NCI-H187 treated with DMSO at 0.1 percent for 48 hours (cell line): ENCODE data around the gene CHRNA4.
"Not testable (repeated sequence)": the region's sequence is repeated elsewhere in the genome, so short reads cannot be mapped to it uniquely, and the experiment has no call there.

Experiments
- DNase-seq: peaks from one replicate; lab custom pipeline; 2025; lab: John Stamatoyannopoulos, UW

Gene CHRNA4

DNA sequence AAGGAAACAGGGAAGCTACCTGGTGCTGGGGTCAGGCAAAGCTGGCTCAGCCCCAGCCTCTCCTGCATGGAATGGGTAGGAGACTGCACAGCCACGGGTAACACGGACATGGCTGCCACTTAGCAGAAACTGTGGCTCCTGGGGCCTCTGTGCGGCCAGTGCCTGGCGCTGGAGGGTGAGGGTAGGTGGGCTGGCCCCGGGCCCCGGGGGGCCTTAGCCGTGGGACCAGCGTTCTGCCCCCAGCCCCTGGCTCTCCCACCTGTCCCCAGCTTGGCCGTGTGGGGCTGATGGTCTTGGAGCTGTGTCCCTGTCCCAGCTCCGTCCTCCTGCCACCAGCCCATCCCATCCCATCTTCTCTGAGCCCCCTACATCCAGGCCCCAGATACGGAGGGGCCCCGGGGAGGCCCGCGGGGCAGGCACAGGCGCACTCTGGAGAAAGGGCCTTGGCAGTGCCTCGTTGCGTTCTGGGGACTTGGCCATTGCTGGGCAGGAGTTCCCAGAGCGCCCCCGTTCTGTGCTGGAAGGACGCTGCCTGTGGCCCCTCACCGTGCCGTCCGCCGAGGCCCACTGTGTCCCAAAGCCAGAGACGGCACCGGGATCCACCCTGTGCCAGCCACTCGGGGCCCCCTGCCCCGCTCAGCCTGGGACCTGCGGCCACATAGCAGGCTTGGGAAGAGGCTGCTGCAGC is 12.2 kb downstream of the CHRNA4 start:
- no peak for DNase-seq

DNA sequence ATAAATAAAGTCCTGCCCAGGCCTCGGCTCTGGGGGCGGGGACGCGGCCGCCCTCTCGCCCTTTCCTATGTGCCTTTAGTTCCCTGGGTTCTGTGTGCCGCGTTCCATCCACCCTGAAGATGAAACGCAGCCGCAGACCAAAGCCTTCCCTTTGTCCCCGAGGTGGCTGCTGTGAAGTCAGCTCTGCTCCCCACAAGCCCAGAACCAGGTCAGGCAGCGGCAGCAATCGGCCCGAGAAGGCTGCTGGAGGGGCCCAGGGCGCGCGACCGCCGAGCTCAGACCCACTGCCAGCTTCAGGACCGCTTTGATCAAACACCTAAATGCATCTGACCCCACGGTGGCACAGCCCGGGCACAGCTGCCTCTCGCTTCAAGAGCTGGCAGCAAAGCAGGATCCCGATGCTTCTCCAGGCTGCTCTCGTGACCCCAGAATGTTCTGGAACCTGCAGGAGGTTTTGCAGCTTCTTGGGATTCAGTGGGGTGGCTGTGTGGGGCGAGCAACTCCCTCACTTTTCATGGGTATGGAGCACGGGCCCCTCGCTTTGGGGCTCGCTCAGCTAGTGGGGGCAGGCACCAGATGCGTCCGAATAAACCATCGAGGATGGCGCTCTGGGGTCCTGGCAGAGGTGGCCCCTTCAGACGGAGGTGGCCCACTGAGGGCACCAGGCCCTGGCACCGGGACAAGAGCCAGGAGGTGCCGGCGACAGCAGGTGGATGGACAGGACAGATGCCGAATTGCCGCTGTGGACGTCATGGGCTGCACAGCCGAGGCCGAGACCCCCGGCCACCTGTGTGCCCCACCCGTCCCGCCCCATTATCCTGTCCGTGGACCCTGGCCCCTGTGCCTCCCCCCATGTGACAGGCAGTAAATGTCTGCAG is 13.0 kb downstream of the CHRNA4 start:
- DNase-seq: no peak

DNA sequence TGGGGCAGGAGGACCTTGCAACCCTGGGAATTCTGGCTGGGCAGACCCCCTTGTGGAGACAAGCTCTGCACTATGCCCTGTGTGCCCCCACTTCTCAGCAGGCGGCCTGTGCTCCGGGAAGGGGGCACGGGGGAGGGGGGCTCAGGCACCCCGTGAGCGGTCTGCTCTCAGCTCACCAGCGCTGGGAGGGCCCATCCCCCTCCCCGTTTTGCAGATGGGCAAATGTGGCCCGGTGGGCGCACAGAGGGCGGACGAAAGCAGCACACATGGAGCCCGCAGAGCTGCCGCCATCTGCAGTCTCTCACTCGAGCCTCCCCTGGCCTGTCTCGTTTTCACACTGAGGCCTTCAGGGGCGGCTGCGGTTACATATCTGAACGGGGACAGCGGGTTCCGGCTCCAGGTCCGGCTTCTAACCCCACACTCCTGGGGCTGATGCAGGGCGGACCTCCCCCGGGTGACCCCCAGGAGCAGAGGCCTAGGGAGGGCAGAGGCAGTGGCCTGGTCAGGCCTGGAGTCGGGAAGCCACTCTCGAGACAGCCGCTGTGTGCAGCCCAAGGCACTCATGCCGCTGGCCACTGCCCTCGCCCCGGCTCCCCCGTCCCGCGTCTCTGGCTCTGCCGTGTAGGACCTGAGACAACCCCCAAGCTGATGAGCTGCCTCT is 13.9 kb downstream of the CHRNA4 start:
- no peak for DNase-seq

DNA sequence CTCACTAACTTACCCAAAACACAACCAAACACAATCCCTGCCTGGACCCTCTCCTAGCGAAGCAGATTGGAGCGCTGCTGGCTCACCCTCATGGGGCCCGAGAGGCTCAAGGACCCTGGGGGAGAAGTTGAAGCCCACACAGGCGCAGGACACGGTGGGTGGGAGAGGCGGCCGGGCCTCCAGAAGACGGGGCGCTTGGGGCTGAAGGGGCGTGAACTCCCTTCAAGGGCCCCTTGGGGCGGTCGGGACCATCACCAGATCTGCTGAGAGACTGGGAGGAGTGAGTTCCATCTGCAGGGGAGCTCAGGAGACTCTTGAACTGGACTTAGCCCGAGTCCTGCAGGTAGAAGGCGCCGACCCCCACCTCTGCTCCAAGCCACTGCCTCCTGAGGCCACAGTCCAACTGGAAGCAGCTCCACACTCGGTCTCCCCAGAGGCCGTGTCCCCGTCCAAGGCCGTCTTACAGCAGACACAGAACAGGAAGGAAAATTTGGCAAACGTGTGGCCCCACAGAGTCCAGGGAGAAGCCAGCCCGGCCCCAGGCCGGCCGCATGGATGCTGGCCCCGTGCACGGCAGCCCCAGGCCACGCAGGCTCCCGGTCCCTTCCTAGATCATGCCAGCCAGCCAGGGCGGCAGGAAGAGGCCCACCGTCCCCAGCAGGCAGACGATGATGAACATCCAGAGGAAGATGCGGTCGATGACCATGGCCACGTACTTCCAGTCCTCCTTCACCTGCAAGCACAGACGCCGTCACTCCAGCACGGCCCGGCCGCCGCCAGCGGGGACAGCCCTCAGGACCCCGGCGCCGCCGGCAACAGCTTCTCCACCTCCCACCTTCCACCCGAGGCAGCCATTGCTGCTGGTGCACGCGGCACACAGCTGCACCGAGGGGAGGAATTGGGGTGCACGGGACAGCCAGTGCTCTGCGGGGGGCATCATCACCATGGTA is 14.7 kb downstream of the CHRNA4 start:
- DNase-seq: no peak

DNA sequence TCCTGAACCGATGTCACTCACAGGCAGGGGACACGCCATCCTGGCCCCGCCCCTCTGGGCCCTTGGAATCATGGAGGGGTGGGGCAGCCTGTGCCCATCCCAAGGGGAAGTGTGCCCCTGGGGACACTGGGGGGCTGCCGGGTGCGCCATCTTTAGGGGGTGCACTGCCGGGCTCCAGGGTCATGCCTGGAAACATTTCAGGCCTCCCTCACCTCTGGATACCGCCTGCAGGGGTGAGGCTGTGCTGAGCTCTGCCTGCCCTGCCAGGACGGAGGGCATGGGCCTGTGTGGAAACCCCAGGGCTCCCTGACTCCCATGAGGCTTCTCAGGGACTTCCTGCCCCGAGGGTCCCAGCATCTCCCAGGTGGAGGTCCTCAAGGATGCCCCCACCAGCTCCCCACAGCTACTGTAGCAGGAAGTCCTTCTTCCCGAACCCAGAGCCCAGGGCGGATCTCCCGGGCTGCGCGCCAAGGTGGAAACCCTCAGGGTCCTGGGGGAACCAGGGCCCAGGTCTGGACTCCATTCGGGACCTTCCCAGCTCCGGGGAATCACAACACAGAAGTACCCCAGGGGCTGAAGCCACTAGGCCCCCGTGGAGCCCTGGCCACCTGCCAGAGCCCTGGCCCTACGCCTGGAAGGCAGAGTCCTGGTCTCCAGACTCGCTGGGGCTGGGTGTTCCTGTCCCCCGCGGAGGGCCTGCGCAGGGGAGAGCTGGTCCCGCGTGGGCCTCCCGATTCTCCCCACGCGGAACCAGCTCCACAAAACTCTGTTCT is 15.6 kb downstream of the CHRNA4 start:
- DNase-seq: no peak

DNA sequence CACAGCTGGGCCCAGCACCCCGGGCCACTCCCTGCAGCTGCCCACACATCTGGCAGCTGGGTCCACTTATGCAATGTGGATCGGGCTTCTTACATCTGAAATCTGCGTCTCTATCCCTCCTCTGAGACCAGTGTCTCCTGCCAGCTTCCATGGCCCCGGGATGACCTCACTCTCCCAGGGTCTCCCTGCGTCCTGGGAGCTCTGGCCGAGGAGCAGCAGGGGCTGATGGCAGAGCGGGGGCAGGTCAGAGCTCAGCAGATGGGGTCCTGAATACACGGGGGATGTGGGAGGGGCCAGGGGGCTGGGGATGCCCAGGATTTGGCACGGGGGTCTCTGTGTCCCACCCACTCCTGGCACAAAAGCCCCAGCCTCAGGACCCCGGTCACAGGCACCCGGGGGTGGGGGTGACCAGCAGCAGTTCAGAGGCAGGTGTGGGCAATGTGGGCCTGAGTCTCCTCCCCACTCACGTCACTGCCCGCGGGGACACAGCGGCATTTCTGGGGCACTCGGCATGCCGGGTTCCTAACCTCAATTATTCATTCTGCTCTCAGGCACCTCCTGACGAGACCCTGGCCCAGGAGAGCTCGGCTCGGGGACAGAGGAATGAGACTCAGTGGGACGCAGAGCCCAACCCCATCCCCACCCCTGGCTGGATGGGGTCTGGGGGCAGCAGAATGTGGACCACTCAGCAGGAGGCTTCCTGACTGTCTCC is 16.4 kb downstream of the CHRNA4 start:
- DNase-seq: no peak

DNA sequence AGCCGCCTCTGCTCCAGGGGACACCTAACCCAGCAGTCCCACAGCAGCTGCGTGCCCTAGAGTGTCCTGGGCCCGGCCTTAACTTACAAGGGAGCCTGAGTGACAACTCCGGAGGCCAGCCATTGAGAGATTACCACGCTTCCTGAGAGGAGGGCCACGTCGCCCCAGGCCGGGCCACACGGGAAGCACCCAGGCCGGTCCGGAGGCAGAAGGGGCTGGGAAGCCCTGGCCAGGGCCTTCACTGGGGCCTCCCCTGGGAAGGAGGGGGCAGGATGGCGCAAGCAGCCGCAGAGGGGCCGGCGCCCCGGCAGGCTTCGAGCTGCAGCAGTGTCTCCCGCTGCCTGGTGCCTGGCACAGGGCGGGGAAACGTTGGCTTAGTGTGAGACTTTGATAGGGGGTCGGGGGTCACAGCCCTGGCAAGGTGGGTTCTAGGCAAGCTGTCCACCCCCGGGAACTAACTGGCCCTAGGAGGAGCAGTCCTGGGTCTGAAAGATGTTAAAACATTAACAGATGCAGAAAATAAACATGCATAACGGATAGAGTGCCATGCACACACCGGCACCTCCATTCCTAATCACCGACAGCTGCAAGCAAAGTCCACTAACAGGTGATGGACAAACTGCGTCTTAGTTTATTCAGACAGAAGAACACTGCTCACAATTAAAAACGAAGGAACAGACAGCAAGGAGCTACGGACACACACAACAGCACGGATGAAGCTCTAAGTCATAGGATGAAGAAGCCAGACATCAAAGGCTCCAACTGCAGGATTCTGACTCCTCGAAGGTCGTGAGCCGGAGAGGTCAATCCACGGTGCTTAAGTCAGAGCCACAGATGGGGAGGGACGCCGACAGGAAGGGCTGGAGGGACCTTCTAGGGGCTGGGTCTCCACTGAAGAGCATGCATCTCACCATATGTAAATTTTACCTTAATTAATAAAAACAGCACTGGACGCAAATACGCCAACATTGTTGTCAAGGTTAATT is 17.4 kb downstream of the CHRNA4 start:
- no peak for DNase-seq

DNA sequence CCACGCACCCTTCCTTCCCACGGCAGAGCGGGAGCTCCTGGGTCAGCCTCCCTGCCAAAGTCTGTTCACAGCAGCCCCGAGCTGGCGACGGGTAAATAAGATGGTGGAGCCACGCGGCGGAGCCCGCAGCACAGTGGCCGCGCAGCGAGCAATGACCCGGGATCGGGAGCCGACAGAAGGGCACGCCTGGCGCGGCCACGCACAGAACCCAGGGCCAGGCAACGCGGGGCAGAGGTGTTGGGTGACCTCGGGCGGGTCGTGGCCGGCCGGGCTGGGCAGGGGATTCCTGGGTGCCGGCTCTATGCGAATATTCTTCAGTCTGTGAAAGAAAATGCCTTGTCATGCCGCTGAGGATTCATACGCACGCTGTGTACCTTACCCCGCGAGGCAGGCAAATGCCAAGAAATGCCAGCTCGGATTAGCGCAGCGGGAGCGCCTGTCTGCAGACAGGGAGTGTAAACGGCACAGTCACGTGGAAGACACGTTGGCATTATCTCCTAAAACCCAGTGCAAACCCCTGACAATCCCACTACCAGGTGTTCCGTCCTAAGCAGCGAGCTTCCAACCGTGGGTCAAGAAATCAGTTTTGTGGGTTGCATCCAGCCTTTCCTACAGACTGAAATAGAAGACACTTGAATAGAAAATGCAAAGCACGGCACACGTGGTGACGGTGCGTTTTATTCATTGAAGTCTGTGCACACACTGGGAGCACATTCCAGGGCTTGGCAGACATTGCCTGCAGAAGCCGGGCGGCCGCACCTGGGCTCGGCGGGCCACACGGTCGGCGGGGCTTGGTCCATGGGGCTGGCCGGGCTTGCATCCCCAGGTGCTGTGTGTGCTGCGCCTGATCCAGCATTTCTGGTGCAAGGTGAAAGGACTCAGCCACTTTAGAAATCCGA is 18.3 kb downstream of the CHRNA4 start:
- DNase-seq: no peak

DNA sequence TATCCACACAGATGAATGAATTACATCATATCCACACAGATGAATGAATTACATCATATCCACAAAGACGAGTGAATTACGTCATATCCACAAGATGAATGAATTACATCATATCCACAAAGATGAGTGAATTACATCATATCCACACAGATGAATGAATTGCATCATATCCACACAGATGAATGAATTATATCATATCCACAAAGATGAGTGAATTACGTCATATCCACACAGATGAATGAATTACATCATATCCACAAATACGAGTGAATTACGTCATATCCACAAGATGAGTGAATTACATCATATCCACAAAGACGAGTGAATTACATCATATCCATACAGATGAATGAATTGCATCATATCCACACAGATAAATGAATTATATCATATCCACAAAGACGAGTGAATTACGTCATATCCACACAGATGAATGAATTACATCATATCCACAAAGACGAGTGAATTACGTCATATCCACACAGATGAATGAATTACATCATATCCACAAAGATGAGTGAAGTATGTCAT is 20.9 kb downstream of the CHRNA4 start:
- not testable (repeated sequence) for DNase-seq

DNA sequence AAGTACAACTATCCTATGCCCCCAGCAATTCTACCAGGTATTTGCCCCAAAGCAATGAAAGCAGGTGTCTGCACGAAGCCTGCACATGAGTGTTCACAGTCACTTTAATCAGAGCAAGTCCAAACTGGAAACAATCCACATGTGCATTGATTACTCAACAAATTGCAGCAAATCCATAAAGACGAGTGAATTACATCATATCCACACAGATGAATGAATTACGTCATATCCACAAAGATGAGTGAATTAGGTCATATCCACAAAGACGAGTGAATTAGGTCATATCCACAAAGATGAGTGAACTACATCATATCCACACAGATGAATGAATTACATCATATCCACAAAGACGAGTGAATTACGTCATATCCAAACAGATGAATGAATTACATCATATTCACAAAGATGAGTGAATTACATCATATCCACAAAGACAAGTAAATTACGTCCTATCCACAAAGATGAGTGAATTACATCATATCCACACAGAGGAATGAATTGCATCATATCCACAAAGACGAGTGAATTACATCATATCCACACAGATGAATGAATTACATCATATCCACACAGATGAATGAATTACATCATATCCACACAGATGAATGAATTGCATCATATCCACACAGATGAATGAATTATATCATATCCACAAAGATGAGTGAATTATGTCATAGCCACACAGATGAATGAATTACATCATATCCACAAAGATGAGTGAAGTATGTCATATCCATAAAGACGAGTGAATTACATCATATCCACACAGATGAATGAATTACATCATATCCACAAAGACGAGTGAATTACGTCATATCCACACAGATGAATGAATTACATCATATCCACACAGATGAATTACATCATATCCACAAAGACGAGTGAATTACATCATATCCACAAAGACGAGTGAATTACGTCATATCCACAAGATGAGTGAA is 21.7 kb downstream of the CHRNA4 start:
- not testable (repeated sequence) for DNase-seq

DNA sequence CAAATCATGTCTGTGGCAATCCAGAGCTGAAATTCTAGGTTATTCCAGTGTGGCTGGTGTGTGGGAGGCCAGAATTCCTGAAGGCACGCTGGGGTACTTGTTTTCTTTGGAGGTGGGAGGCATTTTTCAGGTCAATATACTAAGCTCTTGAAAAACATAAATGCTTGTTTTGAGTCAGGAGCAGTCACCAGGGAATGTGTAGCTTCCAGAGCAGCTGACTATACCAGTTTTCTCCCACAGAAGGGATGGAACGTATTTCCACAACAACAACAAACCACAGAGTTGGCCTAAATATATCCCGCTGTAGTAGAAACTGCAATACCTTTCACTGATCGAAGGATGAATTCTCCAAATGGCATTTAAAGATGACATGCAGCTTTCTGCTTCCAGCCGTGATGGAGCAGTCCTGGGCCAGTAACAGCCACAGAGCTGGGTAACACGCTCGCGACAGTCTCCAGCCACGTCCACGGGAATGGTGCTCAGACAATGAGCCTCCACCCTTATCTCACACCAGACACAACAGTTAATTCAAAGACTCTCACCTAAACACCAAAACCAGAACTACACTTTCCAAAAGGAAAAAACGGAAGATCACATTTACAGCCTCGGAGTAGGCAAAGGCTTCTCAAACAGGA is 23.2 kb downstream of the CHRNA4 start:
- DNase-seq: no peak

DNA sequence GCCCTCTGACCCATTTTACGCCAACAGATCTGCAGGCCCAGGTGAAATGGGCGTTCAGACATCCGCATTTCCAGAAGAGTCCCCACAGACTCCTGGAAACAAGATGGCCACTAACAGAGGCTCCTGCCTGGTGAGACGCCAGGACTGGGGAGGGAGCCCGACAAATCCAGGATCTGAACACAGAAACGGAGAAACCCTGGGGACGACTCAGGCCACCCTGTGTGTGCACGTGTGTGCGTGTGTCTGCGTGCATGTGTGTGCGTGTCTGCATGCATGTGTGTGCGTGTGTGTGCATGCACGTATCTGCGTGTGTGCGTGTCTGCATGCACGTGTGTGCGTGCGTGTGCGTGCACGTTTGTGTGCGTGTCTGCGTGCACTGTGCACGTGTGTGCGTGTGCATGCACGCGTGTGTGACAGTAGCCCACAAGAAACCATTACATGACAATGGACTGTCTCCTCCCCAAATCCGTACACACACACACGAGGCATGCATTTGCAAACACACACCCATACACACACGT is 24.9 kb downstream of the CHRNA4 start:
- DNase-seq: no peak

DNA sequence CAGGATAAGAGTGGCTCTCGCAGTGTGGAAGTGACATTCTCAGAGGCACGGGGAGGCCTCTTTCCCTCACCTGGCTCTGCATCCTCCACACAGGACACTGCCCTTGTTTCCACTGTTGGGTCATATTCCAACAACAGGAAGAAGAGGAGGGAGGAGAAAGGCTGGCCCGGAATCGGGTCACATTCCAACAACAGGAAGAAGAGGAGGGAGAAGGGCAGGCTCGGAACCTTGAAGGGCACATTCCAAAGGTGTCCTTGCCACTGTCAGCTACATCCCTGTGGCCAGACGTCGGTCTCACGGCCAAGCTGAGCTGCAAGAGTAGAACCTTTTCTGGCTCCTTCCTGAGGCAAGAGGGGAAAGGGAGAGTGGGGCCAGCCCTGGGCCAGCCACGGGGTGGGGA is 25.4 kb downstream of the CHRNA4 start:
- DNase-seq: no peak

DNA sequence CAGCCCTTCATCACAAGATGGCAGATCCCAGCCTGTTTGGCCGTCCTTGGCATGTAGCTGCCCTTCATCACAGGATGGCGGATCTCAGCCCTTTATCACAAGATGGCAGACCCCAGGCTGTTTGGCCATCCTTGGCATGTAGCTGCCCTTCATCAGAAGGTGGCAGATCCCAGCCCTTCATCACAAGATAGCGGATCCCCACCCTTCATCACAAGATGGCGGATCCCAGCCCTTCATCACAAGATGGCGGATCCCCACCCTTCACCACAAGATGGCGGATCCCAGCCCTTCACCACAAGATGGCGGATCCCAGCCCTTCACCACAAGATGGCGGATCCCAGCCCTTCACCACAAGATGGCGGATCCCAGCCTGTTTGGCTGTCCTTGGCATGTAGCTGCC is 26.1 kb downstream of the CHRNA4 start:
- not testable (repeated sequence) for DNase-seq

DNA sequence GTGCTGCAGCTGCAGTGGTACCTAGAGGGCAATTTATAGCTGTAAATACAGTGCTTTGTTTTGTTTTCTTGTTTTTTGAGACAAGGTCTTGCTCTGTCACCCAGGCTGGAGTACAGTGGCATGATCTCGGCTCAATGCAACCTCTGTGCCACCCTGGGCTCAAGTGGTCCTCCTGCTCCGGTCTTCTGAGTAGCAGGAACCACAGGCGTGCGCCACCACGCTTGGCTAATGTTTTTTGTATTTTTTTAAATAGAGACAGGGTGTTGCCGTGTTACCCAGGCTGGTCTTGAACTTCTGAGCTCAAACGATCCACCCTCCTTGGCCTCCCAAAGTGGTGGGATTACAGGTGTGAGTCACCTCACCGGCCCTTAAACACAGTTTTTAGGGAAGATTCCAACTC is 26.8 kb downstream of the CHRNA4 start:
- DNase-seq: no peak
